ENCODE results near the gene ZNF540.

- TF ChIP-seq POLR2A (IDR thresholded peaks at IDR 0.05) (no peak), CTCF (IDR thresholded peaks at IDR 0.05) (no peak)
These were observed 40.7 kb downstream of the ZNF540 start for GRCh38 chr19:37635076-37636056.

All from esophagus squamous epithelium (tissue), 4 donors.